ENCODE results near the gene CXCR4. TPM values are rescaled to one million over a fixed set of nuclear protein-coding genes. Genes with fewer than 3 reads are reported as not detected.
"Not testable (repeated sequence)": the region's sequence is repeated elsewhere in the genome, so short reads cannot be mapped to it uniquely, and the experiment has no call there.

CXCR4 gene
- polyA plus RNA-seq, 1 experiment = 0.05 TPM

DNA sequence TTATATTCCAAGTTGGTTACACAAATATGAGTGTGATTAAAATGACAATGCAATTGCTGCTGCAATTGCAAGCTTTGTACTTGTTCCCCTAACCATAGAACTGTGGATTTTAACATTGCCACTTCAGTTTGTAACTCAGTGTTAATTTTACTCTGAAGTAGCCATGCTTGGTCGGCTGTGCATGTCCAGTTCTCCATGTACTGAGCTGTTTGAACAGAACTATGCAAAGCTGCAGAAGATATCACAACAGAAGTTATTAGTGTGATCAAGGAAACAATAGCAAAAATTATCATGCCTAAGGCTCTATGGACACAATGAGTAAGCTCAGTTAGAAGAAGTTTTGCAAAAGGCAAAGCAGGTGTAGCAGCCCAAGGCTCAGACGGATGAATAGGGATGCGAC lies 45.3 kb downstream of the CXCR4 start:
- Histone ChIP-seq H3K4me3 (ENCODE audit: low read depth, low read length) (no peak overlapping the region), H3K27me3 (ENCODE audit: control insufficient read depth, insufficient read depth, low read length) (no peaks in the 10 kb centered on the region; the same call in none of the 2 replicates), H3K36me3 (ENCODE audit: control insufficient read depth, insufficient read depth, low read length) (no peaks in the 10 kb centered on the region)
- POLR2A ChIA-PET = no interaction called here
- TF ChIP-seq, protein P1, sequence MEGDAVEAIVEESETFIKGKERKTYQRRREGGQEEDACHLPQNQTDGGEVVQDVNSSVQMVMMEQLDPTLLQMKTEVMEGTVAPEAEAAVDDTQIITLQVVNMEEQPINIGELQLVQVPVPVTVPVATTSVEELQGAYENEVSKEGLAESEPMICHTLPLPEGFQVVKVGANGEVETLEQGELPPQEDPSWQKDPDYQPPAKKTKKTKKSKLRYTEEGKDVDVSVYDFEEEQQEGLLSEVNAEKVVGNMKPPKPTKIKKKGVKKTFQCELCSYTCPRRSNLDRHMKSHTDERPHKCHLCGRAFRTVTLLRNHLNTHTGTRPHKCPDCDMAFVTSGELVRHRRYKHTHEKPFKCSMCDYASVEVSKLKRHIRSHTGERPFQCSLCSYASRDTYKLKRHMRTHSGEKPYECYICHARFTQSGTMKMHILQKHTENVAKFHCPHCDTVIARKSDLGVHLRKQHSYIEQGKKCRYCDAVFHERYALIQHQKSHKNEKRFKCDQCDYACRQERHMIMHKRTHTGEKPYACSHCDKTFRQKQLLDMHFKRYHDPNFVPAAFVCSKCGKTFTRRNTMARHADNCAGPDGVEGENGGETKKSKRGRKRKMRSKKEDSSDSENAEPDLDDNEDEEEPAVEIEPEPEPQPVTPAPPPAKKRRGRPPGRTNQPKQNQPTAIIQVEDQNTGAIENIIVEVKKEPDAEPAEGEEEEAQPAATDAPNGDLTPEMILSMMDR (IDR thresholded peaks at IDR 0.05; ENCODE audit: insufficient read depth, low read depth, low read length) = no peak
- CTCF ChIA-PET = interaction anchor here (1.2 kb wide), 1 partner anchor 72 kb away, joined by 3 read pairs; no protein-coding TSS in a partner anchor
- DNase-seq (ENCODE audit: low read depth) = no peak

DNA sequence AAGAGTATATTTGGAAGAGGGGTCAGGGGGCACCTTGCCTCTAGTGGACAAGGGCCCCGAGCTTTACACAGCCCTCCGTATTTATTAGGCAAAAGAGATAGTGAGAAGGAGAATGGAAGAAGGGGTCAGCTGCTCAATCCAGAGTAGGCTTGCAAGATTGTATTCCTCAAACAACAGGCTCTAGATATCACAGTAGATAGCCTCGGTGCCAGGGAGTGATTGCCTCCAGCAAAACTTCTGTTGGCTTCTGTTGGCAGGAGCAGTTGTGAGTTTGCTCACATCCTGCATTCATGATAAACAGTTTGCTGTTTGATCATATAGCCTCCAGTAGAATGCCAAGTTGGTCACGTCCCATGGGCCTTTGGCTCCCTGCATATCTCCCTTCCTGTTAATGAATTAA lies 46.1 kb downstream of the CXCR4 start:
- H3K36me3 ChIP-seq (ENCODE audit: control insufficient read depth, insufficient read depth, low read length); H3K27me3 ChIP-seq (ENCODE audit: control insufficient read depth, insufficient read depth, low read length); DNase-seq (ENCODE audit: low read depth); H3K4me3 ChIP-seq (ENCODE audit: low read depth, low read length); POLR2A ChIA-PET: not testable (repeated sequence)
- CTCF ChIA-PET = interaction anchor here (1.2 kb wide), 1 partner anchor 73 kb away, joined by 3 read pairs; no protein-coding TSS in a partner anchor

DNA sequence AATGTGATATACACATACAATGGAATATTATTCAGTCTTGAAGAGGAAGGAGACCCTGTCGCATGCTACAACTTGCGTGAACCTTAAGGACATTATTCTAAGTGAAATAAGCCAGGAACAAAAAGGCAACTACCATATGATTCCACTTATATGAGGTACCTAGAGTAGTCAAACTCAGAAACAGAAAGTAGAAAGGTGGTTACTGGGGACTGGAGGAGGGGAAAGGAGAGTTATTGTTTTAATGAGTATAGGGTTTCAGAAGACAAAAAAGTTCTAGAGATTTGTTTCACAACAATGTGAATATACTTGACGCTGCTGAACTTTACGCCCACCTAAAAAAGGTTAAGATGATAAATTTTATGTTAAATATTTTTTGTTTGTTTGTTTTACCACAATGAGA lies 47.0 kb downstream of the CXCR4 start:
- ChIA-PET CTCF (no interaction called here), POLR2A (no interaction called here)
- Histone ChIP-seq H3K27me3 (ENCODE audit: control insufficient read depth, insufficient read depth, low read length) (no peaks in the 10 kb centered on the region; the same call in none of the 2 replicates), H3K36me3 (ENCODE audit: control insufficient read depth, insufficient read depth, low read length) (no peaks in the 10 kb centered on the region), H3K4me3 (ENCODE audit: low read depth, low read length) (no peak overlapping the region)
- no peak for DNase-seq (ENCODE audit: low read depth)
- TF ChIP-seq, protein P1 (IDR thresholded peaks at IDR 0.05; ENCODE audit: insufficient read depth, low read depth, low read length) = no peak

DNA sequence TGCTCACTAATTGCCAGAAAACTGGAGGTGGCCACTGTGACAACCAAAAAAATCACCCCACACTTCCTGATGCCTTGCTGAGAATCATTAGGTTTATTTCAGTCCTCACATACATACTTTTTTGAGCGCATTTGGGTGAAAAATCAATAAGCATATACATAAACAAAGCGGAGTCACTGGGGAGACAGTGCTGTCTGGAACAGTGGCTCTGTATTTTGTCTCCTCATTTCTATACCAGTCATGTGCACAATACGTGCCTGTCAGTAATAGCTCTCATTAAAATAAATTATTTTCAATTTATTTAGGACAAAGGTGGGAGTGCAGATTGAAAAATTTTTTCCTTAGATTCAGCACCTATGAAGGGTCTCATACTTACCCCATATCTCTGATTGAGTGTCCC lies 48.2 kb downstream of the CXCR4 start:
- DNase-seq (ENCODE audit: low read depth) = no peak
- Histone ChIP-seq H3K27me3 (ENCODE audit: control insufficient read depth, insufficient read depth, low read length) (no peaks in the 10 kb centered on the region; the same call in none of the 2 replicates), H3K36me3 (ENCODE audit: control insufficient read depth, insufficient read depth, low read length) (no peaks in the 10 kb centered on the region), H3K4me3 (ENCODE audit: low read depth, low read length) (no peak overlapping the region)
- TF ChIP-seq, protein P1 (IDR thresholded peaks at IDR 0.05; ENCODE audit: insufficient read depth, low read depth, low read length) = no peak
- CTCF ChIA-PET = interaction anchor here (0.9 kb wide), 1 partner anchor 12 kb away, joined by 3 read pairs; no protein-coding TSS in a partner anchor
- POLR2A ChIA-PET = no interaction called here

DNA sequence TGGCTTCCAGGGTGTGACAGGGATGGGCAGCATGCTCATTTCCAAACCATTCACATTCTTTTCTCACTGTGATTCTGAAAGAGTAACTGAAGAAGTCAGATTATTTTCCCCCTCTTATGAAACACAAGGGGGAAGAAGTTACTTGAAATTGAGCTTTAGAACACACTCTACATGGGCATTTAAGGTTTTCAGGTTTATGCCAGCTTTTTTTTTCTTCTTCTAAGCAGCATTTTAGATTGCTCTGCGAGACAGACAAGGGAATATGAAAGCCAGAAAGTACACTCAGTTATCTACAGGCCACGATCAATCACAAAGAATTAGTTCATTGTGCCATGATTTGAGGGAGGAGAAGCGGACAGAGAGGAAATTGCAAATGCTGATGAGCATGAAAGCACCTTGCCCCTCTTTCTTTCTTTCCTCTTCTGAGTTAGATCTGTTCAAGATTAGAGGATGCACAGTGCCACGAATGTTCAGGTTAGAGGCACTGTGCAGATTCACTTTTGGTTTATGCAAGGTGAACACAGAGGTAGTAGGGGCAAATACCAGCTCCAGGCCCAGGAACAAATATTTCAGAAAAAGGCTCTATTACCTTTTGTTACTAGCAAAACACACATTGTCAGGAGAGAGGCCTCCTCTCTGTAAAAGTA lies 49.2 kb downstream of the CXCR4 start:
- H3K4me3 ChIP-seq (ENCODE audit: low read depth, low read length) = no peak overlapping the region
- ChIA-PET POLR2A (no interaction called here), CTCF (interaction anchor here (1.3 kb wide), 1 partner anchor 14 kb away, joined by 3 read pairs; no protein-coding TSS in a partner anchor)
- no peak for DNase-seq (ENCODE audit: low read depth)
- no peaks in the 10 kb centered on the region for H3K36me3 ChIP-seq (ENCODE audit: control insufficient read depth, insufficient read depth, low read length)
- TF ChIP-seq, protein P1 (IDR thresholded peaks at IDR 0.05; ENCODE audit: insufficient read depth, low read depth, low read length) = no peak
- H3K27me3 ChIP-seq (ENCODE audit: control insufficient read depth, insufficient read depth, low read length) = no peaks in the 10 kb centered on the region; the same call in 1 of the 2 replicates

All from BJ (cell line).